Activated naive CD8-positive, alpha-beta T cell treated with anti-CD3 and anti-CD28 coated beads, Interleukin-2, amount 10 ng/mL, durations not matched to agents 7 days and 5 days (primary cell): Measurements from ENCODE around the gene CACNA1B. TPM values are rescaled to one million over a fixed set of nuclear protein-coding genes. Genes with fewer than 3 reads are reported as not detected.

Experiments
- ATAC-seq: fragments of 150-1000 bp; cut with Tn5 transposase; one replicate; pipeline ENCODE4 v1.10.0; 2021; ENCODE audit warnings: low read depth, moderate library complexity
- POLR2A ChIA-PET: fragments of 350-600 bp; sonication (Branson Sonifier 250); formaldehyde crosslinking; loops from one replicate; lab custom pipeline; 2021; ENCODE audit warnings: antibody characterized with exemption; lab: Charles Lee
- DNase-seq: peaks from one replicate; pipeline ENCODE4 v3.0.0; 2021
- H3K27ac Mint-ChIP-seq: one replicate; pipeline ENCODE4 v1.8.0; 2022; ENCODE audit warnings: mild to moderate bottlenecking, mixed read lengths
- H3K27me3 Mint-ChIP-seq: one replicate; pipeline ENCODE4 v1.8.0; 2022; ENCODE audit warnings: mild to moderate bottlenecking, moderate library complexity, mixed read lengths
- H3K36me3 Mint-ChIP-seq: one replicate; pipeline ENCODE4 v1.8.0; 2021; ENCODE audit warnings: mild to moderate bottlenecking, mixed read lengths
- H3K4me1 Mint-ChIP-seq: one replicate; pipeline ENCODE4 v1.8.0; 2021; ENCODE audit warnings: mixed read lengths
- H3K4me3 Mint-ChIP-seq: one replicate; pipeline ENCODE4 v1.8.0; 2022; ENCODE audit warnings: mild to moderate bottlenecking, moderate library complexity, mixed read lengths
- H3K9me3 Mint-ChIP-seq: one replicate; pipeline ENCODE4 v1.8.0; 2021; ENCODE audit warnings: mixed read lengths
- total RNA-seq, 2 experiments: library from RNA; stranded (reverse); gene quantifications; one replicate each; pipeline ENCODE4 v1.2.3, GENCODE V29; 2021

Gene CACNA1B
- total RNA-seq, 2 experiments from 2014 or later = not detected

GRCh38 chr9:137943655-137944054, 66.1 kb downstream of the CACNA1B start:
- Mint-ChIP-seq H3K27me3 (peaks cover 4% of the 10 kb centered on the region), H3K4me3 (no peak overlapping the region), H3K9me3 (peaks cover 19% of the 10 kb centered on the region), H3K36me3 (no peaks in the 10 kb centered on the region), H3K4me1 (no peaks in the 10 kb centered on the region), H3K27ac (no peak overlapping the region)
- POLR2A ChIA-PET = no interaction called here
- DNase-seq = no peak
- ATAC-seq = no peak

- H3K9me3 Mint-ChIP-seq = peaks cover 19% of the 10 kb centered on the region
- H3K4me1 Mint-ChIP-seq = no peaks in the 10 kb centered on the region
- POLR2A ChIA-PET = no interaction called here
- no peak overlapping the region for H3K27ac Mint-ChIP-seq
- H3K36me3 Mint-ChIP-seq = no peaks in the 10 kb centered on the region
- ATAC-seq (no peak), DNase-seq (no peak)
- H3K27me3 Mint-ChIP-seq = peaks cover 1% of the 10 kb centered on the region
- no peak overlapping the region for H3K4me3 Mint-ChIP-seq
Measured at GRCh38 chr9:137945581-137945980, 68.0 kb downstream of the CACNA1B start.

- POLR2A ChIA-PET = no interaction called here
- Mint-ChIP-seq H3K9me3 (peaks cover 17% of the 10 kb centered on the region), H3K4me3 (no peak overlapping the region), H3K4me1 (no peaks in the 10 kb centered on the region), H3K27me3 (no peaks in the 10 kb centered on the region), H3K36me3 (no peaks in the 10 kb centered on the region), H3K27ac (no peak overlapping the region)
- DNase-seq (no peak), ATAC-seq (no peak)
Measured at GRCh38 chr9:137946993-137947392, 69.4 kb downstream of the CACNA1B start.

GRCh38 chr9:137948642-137949041, 71.1 kb downstream of the CACNA1B start:
- H3K9me3 Mint-ChIP-seq = peaks cover 14% of the 10 kb centered on the region
- H3K36me3 Mint-ChIP-seq = no peaks in the 10 kb centered on the region
- no peak for ATAC-seq
- no peaks in the 10 kb centered on the region for H3K4me1 Mint-ChIP-seq
- no peak for DNase-seq
- H3K27me3 Mint-ChIP-seq = no peaks in the 10 kb centered on the region
- no peak overlapping the region for H3K27ac Mint-ChIP-seq
- no peak overlapping the region for H3K4me3 Mint-ChIP-seq
- POLR2A ChIA-PET = no interaction called here

GRCh38 chr9:137949260-137949659, 71.7 kb downstream of the CACNA1B start:
- ATAC-seq (no peak), DNase-seq (no peak)
- Mint-ChIP-seq H3K4me1 (no peaks in the 10 kb centered on the region), H3K27me3 (no peaks in the 10 kb centered on the region), H3K27ac (no peak overlapping the region), H3K4me3 (no peak overlapping the region), H3K36me3 (no peaks in the 10 kb centered on the region), H3K9me3 (peaks cover 10% of the 10 kb centered on the region)
- POLR2A ChIA-PET = no interaction called here

GRCh38 chr9:137951107-137951506, 73.5 kb downstream of the CACNA1B start:
- H3K36me3 Mint-ChIP-seq = no peaks in the 10 kb centered on the region
- no peaks in the 10 kb centered on the region for H3K4me1 Mint-ChIP-seq
- H3K4me3 Mint-ChIP-seq = no peak overlapping the region
- H3K27ac Mint-ChIP-seq = no peak overlapping the region
- POLR2A ChIA-PET = no interaction called here
- DNase-seq (no peak), ATAC-seq (no peak)
- H3K9me3 Mint-ChIP-seq = peaks cover 4% of the 10 kb centered on the region
- H3K27me3 Mint-ChIP-seq = no peaks in the 10 kb centered on the region

GRCh38 chr9:137951597-137952490, 74.3 kb downstream of the CACNA1B start:
- ATAC-seq = no peak
- no peaks in the 10 kb centered on the region for H3K4me1 Mint-ChIP-seq
- no peak overlapping the region for H3K27ac Mint-ChIP-seq
- no peaks in the 10 kb centered on the region for H3K36me3 Mint-ChIP-seq
- no peaks in the 10 kb centered on the region for H3K27me3 Mint-ChIP-seq
- POLR2A ChIA-PET = no interaction called here
- H3K4me3 Mint-ChIP-seq = no peak overlapping the region
- H3K9me3 Mint-ChIP-seq = peaks cover 1% of the 10 kb centered on the region
- DNase-seq = no peak

- Mint-ChIP-seq H3K4me1 (no peaks in the 10 kb centered on the region), H3K36me3 (no peaks in the 10 kb centered on the region), H3K4me3 (no peak overlapping the region), H3K27me3 (no peaks in the 10 kb centered on the region), H3K9me3 (no peaks in the 10 kb centered on the region), H3K27ac (no peak overlapping the region)
- POLR2A ChIA-PET = no interaction called here
- ATAC-seq (no peak), DNase-seq (no peak)
Measured at GRCh38 chr9:137952976-137953666, 75.5 kb downstream of the CACNA1B start.

GRCh38 chr9:137953683-137954438, 76.3 kb downstream of the CACNA1B start:
- Mint-ChIP-seq H3K27me3 (no peaks in the 10 kb centered on the region), H3K4me3 (no peak overlapping the region), H3K9me3 (no peaks in the 10 kb centered on the region), H3K27ac (no peak overlapping the region), H3K4me1 (no peaks in the 10 kb centered on the region), H3K36me3 (no peaks in the 10 kb centered on the region)
- ATAC-seq (no peak), DNase-seq (no peak)
- POLR2A ChIA-PET = no interaction called here

- H3K36me3 Mint-ChIP-seq = no peaks in the 10 kb centered on the region
- no peaks in the 10 kb centered on the region for H3K4me1 Mint-ChIP-seq
- no peak overlapping the region for H3K4me3 Mint-ChIP-seq
- H3K9me3 Mint-ChIP-seq = no peaks in the 10 kb centered on the region
- no peak overlapping the region for H3K27ac Mint-ChIP-seq
- no peaks in the 10 kb centered on the region for H3K27me3 Mint-ChIP-seq
- POLR2A ChIA-PET = no interaction called here
- ATAC-seq = no peak
- no peak for DNase-seq
Measured at GRCh38 chr9:137955224-137955570, 77.6 kb downstream of the CACNA1B start.

- Mint-ChIP-seq H3K27me3 (no peaks in the 10 kb centered on the region), H3K9me3 (no peaks in the 10 kb centered on the region), H3K4me1 (no peaks in the 10 kb centered on the region), H3K36me3 (no peaks in the 10 kb centered on the region), H3K27ac (no peak overlapping the region), H3K4me3 (no peak overlapping the region)
- ATAC-seq = no peak
- no peak for DNase-seq
- POLR2A ChIA-PET = no interaction called here
Measured at GRCh38 chr9:137955586-137955985, 78.0 kb downstream of the CACNA1B start.

- H3K27ac Mint-ChIP-seq = no peak overlapping the region
- no peaks in the 10 kb centered on the region for H3K9me3 Mint-ChIP-seq
- ATAC-seq (no peak), DNase-seq (no peak)
- no peaks in the 10 kb centered on the region for H3K4me1 Mint-ChIP-seq
- no peaks in the 10 kb centered on the region for H3K36me3 Mint-ChIP-seq
- POLR2A ChIA-PET = no interaction called here
- H3K27me3 Mint-ChIP-seq = no peaks in the 10 kb centered on the region
- H3K4me3 Mint-ChIP-seq = no peak overlapping the region
Measured at GRCh38 chr9:137956039-137956438, 78.5 kb downstream of the CACNA1B start.

GRCh38 chr9:137956688-137957385, 79.3 kb downstream of the CACNA1B start:
- Mint-ChIP-seq H3K9me3 (no peaks in the 10 kb centered on the region), H3K4me1 (no peaks in the 10 kb centered on the region), H3K36me3 (no peaks in the 10 kb centered on the region), H3K27me3 (no peaks in the 10 kb centered on the region), H3K27ac (no peak overlapping the region), H3K4me3 (no peak overlapping the region)
- POLR2A ChIA-PET = no interaction called here
- no peak for DNase-seq
- no peak for ATAC-seq
